K562 (cell line): ENCODE results near the gene NIPSNAP3A.

Experiments used
- CBFB ChIP-seq: sonication (generic); formaldehyde crosslinking; IDR thresholded peaks from 2 replicates; pipeline ENCODE4 v1.4.0; 2020; ENCODE audit warnings: mild to moderate bottlenecking, missing genetic modification reagents
- NFRKB ChIP-seq: fragments of 450-650 bp; IDR thresholded peaks from 2 replicates; pipeline ENCODE4 v1.6.1; 2016; ENCODE audit warnings: low read depth

DNA sequence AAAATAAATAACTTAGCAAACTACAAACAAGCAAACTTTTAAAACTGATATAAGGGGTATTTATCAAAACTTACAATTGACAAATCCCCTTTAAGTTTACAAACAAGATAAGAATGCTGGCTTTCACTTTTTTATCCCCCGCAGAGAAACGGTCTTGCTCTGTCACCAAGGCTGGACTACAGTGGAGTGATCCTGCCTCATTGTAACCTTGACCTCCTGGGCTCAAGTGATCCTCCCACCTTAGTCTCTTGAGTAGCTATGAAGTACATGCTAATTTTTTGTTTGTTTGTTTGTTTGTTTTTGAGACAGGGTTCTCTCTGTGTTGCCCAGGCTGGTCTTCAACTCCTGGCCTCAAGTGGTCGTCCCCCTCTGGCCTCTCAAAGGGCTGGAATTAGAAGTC is 9.0 kb upstream of the NIPSNAP3A start:
- TF ChIP-seq CBFB: no peak
- no peak for TF ChIP-seq NFRKB
